GM21717 (cell line): ENCODE results near the gene UST.

Experiments used
- ATAC-seq: cut with Tn5 transposase; IDR thresholded peaks from one replicate; pipeline ENCODE4 v1.9.1; 2021; ENCODE audit warnings: mild to moderate bottlenecking, moderate library complexity; ENCODE audit not compliant: unreplicated experiment

UST gene

DNA sequence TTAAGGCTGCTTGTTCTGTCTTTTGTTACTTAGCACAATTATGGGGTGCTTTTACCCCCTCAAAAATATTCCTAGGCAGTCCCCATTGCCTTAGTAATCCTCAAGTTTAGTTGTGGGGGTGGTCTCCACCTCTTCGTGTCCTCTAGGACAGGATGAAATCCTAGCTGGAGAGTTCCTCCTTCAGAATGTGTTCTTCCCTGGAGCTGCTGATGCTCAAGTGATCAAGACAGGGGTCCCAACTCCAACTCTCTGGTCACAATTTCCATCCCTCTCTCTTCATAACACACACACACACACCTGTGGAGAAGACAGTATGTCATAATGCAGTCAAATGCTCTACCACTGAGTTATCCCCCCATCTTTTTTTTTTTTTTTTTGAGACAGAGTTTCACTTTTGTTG lies 280.7 kb downstream of the UST start:
- no peak for ATAC-seq

DNA sequence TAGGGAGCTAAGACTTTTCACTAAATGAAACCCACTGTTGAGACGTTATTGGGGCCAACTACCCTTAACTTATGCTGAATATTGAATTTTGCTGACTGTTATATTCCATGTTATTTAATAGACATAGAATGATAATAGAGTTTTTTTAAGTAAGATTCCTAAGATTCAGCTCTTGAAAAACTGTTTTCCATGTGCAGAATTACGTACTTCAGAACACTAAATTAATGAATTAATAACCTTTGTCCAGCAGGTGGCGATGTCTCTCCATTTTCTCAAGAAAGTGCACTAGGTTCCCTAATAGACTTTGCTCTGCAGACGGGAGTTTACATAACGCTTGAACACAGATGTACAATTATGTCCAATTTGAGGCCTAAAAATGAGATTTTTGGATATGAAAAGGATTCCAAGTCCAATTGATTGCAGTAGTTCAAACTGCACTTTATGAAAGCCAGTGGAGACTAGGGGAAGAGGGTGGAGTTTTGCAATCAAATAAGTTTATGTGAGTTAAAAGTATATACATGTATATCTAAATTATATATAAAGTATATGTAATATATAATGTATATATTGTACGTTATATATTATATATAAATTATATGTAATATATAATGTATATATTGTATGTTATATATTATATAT lies 282.1 kb downstream of the UST start:
- ATAC-seq = no peak

DNA sequence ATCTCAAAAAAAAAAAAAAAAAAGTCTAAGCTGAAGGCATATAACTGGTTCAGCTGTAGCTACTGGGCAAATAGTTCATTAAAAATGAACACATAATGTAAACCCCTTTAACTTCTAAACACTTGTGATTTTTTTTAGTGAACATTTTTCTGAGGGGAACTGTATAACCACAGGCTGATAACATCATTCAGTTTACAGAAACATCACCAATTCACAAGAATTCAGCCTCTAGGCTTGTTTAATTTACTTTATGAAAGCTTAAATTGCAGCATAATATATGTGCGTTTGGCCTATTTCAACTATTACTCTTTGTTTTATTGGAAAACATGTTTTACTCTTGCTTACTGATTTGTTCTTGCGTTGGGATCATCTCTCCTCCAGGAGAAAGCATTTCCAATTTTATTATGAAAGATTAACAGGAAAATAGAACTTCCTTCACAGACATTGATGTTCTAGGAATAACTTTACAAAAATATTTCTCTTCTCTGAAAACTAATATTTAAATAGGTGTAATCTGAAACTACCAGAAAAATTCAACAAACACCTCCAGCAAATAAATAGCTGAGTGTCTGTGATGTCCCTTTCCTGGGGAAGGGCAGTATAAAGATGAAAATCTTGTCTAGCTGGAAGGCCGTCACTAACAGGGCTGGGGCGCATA lies 284.5 kb downstream of the UST start:
- ATAC-seq = no peak

DNA sequence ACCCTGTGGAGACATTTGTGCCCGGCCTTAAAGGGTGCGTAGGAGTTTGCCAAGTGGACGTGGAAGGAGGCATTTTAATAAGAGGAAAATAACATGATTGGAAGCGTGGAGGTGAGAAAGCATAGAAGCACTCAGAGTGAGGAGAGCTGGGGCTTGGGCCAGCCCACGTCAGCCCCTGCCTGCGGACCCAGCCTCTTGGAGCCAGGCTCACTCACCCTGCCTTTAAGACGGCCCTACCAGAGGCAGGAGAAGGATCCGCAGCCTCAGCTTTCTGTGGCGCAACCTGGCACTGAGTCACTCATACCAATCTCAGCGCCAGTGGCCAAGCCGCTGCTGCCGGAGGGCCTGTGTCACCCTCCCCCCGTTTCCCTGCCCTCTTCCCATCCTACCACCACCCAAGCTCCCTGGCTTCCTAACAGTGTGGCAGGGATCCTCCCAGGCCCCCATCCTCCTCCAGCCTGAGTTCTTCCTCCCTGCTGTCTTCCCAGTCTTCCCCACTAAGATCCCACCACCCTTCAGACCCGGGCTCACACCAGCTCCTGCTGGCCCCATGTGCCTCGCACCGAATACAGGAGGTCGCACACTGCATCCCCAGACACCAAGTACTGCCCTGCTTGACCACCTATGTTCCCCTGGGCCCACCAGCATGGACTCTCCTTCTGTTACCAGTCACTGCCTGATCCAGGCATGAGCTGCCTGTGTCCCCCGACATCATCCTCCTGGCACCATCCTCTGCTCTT lies 285.2 kb downstream of the UST start:
- ATAC-seq = peak; percentile 21

DNA sequence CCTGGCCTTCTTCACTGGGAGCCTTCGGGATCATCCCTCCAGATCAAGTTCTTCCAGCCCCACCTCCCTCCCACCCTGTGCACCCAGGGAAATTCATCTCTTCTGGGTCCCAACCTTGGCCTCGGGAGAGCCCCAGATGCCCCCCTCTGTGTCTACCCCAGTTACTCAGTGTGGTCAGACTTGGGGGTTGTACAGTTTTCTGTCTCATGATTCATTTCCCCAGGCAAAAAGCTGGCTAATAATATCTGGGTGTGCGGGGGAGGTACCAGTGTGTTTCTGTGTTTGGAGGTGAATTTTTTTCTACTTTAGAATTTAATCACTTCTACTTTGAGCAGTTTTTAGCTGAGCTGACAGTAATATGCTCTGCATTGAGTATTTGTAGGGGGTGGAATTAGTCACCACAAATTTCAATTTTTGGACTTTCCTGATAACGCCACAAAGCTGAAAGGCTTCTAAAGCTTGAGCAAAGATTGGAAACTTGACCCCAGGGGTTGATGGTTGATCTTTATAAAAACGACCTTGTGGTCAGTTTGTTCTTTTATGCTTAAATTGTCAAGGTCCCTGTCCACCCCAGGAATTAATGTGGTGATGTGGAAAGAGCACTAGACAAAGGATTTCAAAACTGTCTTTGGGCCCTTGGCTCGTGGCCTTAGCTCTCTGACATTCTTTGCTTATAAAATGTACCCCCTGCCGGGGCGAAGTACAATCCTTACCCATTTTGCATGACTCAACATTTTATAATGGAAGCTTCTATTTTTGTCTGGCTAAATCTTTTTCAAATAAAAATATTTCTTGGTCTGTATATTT lies 286.0 kb downstream of the UST start:
- peak; percentile 83 for ATAC-seq

DNA sequence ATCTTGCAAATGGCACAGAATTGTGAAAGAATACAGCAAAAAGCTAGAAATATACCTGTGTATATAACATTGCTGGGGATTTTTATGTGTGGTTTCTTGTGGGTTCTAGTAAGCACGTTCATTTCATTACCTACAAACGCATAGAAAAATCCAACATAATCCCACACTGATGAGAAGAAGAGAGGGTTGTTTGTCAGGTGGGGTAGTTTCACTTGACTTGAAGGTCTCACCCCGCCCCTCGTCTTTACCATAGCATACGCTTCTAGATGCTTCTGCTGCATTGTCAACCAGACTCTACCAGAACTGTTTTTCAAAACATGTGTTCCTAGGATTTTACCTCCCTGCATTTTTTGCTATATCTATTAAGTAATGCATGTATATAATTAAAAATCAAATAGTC lies 286.6 kb downstream of the UST start:
- ATAC-seq = no peak

DNA sequence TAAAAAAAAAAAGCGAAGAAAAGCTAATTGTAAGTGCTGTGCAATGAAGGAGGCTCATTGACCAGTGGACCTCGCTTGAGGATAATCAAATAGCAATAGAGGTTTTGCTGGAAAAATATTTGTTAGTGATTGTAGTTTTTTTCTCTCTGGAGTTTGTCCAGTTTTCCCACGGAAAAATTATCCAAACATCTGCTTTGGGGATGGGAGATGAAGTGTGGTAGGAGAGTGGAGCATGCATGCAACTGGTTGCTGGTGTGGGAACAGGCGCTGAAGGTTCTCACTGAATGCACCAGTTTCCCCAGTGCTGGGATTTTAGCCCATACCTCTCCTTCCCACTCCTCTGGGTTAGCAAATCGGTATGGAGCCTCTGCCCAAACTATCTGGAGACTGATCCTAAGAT lies 288.9 kb downstream of the UST start:
- ATAC-seq = no peak

DNA sequence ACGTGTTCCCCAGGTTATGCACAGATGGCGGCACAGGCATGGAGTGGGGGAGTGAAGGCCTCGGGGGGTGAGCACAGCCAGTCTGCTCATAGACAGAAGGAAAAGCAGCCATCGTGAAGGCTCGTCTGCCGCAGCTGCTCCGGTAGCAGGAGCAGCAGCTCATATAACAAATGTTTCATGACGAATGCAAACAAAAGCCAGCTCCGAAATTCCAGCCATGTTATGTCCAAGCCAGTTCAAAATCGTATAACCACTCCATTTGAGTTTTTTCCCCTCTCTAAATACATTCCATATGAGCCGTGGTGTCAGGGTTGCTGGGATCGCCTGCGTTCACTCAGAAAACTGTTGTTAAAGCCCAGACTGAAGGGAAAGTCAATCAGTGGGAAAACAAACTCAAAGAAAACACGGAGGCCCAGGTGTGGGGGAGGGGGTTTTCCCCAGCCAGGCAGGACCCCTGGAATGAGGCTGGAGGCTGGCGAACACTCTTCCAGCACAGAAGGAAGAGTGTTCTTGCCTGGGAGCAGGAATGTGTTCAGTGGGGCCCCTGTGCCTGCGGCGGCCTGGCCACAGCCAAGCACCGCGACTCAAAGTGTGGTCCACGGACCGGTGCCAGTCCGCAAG lies 290.3 kb downstream of the UST start:
- ATAC-seq = no peak

DNA sequence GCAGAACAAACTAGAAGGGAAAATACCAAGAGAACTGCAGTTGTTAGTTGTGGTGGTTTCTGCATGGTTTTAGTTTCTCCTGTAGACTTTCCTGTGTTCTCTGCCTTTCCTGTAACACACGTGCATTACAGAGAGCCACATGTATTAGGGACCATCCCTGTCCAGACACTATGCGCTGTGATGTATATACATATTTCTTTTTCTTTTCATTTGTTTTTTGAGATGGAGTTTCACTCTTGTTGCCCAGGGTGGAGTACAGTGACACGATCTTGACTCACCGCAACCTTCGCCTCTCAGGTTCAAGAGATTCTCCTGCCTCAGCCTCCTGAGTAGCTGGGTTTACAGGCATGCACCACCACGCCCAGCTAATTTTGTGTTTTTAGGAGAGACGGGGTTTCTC lies 292.2 kb downstream of the UST start:
- peak; percentile 41 for ATAC-seq

DNA sequence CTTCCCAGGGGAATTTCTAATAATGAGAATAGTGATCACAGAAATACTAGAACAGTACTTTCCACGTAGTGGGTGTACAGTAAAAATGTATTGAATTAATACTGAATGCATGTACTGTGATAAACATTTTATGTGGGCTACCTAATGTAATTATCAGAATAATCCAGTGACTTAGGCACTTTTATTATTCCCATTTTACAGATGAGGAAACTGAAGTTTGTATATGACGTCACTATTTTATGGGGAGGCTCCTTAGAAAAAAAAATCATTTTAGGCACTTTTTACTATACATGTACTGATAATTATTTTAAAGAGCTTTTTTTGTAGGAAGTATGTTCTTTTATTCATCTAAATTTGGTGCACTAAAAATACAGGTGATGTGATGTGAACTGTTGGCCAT lies 295.1 kb downstream of the UST start:
- no peak for ATAC-seq

DNA sequence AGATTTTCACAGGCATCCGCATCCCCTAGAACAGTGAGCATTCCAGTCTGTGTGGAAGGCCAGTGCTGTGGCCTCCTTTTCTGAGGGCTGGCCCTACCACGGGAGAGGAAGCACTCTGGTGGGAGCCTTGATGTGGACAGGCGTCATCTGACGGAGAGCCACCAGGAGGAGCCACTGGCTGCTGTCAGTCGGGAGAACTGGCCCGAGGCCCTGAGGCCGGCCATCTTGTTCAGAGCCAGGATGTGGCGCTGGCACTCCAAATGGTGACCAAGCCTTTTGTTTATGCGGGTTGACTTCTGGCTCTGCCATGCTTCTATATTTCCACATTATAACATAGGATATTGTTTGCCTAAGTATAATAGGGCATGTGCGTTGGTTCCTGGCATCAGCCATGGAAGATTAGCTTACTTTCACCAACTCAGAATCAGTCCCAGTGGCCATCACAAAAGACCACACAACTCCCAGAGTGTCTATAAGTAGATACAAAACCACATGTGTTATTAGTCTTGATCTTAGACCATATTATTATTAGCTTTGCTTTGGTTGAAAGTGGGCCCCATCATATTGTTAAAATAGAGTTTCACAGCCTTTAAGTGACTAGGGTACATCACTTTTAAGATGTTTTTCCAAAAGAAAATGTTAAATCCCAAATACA lies 296.8 kb downstream of the UST start:
- ATAC-seq = no peak

DNA sequence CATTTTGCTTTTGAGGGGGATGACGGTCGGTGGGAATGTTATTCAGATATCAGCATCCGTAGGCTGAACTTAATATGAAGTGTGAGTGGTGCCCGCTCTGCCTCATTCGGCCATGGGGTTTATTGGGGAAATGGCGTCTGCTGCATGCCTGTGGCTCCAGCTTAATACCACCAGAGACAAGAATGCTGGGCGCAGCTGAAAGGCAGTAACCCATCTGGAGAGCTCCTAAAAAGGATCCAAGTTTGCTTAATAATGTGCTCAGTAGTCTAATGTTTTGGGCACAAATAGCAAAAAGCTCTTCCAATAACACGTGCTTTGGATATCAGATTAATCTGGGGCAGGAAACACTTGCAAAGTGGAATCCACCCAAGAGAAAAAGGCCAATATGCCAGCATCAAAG lies 297.7 kb downstream of the UST start:
- ATAC-seq = no peak

DNA sequence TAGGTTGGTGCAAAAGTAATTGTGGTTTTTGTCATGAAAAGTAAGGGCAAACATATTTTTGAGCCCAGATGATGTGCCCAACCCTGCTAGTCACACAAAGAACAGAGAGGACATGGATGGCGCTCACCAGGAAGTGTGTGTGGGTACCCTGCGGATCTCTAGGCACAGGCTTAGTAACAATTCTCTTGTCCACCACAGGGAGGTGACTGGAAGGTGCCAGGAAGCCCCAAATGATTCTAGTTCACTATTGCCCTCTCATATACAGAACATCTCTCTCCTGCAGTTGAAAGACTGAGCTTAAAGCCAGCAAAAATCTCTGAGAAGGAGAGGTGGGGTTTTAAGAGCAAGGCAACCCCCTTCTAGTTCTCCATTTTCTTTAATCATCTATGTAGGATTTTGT lies 298.6 kb downstream of the UST start:
- no peak for ATAC-seq

DNA sequence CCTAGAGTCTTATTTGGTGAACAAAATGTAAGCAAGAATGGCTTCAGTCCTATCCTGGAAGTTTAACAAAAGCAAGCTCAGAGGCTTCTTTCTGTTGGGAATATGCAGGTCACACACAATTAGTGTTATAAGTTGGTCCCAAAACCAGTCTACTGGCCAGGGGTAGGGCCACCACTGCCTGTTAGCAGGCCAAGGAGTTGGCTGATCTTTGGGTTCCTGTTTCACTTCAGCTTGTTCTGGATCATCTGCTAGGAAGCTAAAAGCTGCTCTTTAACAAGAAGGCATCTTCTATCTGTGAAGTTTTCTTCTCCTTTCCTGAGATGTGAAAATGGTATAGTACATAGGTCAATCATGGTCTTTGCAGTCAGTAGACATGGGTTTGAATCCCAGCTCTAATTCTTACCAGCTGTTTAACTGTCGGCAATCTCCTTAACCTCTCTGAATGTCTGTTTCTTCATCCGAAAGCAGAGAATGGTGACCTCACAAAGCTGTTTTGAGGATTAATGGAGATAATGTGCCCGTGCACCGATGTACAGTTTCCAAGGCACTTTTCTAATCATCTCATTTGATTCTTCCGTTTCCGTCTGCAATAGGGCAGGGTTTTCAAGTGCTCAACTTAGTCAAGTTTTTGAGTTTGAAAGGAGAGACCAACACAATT lies 299.5 kb downstream of the UST start:
- ATAC-seq = no peak

DNA sequence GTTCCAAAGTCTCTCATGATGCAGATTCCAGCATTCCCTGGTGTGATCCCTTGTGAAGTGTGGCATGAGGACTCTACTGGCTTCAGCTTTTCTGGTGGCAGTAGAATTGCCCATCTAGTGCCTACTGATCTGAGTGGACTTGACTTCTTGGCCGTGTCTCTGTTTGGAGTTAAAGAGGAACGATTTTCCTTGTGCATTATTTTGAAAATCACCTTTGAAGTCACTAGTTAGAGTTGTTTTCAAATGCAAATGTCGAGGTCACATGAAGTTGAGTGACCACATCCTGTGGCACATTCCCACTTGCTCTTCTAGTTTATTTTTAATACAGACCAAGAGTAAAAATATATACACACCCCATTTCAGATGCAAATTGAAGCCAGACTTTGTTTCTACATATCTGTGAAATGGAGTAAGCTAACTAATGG lies 300.0 kb downstream of the UST start:
- ATAC-seq = peak; percentile 78

DNA sequence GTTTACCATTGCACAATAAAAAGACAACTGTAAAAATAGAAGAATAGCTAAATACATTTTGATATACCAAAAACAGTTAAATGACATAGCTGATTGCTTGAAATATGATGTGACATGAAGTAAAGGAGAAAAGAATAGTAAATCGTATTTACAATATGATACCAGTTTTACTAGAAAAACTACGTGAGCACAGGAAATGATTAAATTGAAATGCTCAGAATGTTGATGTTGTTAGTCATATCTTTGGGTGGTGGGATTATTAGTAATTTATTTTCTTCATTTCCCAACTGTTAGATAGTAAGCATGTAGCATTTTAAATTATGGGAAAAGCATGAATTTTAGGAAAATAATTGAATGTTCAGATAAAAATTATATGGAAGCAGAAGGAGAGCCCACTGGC lies 302.4 kb downstream of the UST start:
- ATAC-seq = no peak

DNA sequence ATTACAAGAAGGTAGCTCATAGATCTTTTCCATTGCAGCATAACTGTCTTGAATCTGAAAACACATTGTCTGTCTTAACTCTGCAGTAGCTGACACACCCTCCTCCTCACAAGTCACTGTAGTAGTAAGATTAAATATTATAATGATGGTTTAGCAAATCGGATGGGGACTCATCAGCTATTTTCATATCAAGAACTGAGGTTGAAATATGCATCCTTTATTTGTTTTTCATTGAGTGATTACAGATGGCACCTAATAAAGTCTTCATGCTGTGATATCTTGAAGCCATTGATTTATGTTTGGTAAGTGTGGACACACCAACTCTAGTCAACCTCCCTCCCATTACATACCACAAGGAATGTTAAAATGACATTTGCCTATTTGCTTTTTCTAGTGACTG lies 303.3 kb downstream of the UST start:
- ATAC-seq = no peak

DNA sequence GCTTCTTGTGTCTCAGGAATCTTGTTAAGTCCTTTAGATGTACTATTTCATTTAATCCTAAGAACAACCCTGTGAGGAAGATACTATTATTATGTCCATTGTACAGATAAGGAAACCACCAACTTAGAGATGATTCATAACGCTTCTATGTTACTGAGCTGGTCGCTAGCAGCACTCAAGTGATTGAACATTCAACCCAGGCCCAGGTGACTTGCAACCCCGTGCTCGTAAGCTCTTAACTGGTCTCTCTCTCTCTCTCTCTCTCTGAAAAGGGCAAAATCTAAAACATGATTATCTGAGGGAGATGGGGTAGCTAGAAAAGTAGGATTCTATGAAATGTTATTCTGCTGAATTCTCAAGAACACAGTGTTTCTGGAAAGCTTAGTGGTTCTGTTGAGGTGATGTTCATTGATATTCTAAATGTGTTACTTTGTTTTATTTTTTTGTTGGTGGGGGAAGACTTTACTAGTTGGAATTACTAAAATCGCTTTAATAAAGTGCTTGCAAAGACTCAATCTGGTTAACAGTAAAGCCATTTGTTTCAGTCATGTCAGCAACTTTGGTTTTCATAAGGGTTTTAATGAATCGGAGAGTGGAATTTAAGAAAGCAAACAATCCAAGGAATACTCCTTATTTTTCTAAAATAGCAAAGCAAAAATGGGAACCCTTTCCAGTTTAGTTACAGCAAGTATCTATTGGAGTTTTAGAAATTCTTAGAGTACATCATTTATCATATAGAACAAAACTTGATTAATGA lies 305.7 kb downstream of the UST start:
- peak; percentile 50 for ATAC-seq

DNA sequence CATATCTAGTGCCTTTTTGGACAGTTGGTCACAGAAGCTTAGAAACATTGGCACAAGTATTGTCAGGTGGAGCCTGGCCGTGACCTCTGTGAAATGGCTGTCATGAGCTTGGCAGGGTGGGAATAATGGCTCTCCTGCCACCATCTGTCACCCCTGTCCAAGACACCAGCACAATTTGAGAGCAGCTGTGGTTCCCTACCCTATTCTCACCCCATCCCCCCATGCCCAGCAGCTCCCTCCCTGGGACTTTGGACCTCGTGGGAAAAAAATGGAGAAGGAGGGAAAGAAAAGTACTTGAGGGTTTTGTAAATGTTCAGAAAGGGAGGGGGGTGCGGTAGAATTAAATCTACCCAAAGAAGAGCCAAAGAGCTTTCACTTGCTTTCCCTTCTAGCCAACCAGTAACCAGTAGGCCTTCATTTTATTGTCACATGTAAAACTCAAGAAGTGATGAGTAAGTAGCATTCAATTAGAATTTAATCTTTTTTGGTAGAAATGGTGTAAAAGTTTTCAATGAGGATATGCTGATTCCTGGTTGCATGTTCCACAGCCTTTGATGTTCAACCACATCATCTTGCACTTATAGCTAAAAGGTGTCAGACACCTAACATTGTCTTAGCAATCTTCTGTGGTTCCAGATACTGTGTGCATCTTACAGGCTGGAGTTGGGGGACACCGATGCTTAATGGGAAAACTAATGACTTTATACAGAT lies 307.2 kb downstream of the UST start:
- ATAC-seq = no peak
